HepG2 (cell line): ENCODE data around the gene CCDC150.

Experiments
- HDAC1 ChIP-seq: sonication (generic); formaldehyde crosslinking; IDR thresholded peaks from 2 replicates; pipeline ENCODE4 v1.5.1; 2020; ENCODE audit warnings: mild to moderate bottlenecking, missing genetic modification reagents
- KDM1A ChIP-seq: IDR thresholded peaks from 2 replicates; pipeline ENCODE4 v1.6.1; 2016; ENCODE audit warnings: missing compliant biosample characterization
- ZNF775 ChIP-seq: sonication (generic); formaldehyde crosslinking; IDR thresholded peaks from 2 replicates; pipeline ENCODE4 v1.4.0; 2020; ENCODE audit warnings: missing genetic modification reagents, mild to moderate bottlenecking, moderate library complexity, borderline replicate concordance

DNA sequence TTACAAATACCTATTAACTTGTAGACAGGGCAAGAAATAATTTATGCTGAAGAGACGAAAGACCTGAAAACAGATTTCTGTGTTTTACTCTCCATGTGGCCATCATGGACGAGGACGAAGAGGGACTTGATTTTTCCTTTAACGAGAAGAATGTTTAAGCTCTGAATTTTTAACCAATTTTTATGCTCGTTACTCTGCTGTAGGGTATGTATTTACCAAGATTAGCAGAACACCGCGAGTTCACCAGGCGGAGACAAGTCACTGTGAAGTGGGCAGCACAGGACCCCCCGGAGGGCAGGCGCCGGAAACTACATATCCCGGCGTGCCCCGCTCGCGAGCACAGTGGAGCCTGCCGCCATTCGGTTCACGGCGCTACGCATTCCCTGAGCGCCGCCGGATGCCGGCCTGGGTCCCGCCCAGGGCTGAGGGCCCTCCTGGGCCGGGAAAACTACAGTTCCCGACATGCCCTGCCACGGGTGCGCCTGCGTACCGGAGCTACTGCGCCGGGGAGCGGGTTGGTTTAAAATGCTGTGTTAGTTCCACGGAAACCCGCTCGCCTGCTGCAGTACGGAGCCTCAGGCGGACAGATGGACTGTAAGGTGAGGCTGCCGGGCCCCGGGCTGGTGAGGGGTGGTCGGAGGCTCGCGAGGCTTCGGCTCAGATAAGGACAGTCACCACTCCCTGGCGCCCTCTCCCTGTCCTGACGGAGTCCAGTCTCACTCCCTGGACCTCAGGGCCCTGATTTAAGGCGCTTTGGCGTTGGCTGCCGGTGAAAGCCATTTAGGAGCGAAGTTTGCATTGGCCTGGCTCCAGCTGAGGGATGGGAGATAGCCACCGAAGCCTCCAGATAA lies at the start of gene CCDC150:
- TF ChIP-seq KDM1A: no peak
- TF ChIP-seq HDAC1 (CRISPR knock-in tag): peak; percentile 100
- no peak; the same call in 1 of the 2 replicates for TF ChIP-seq ZNF775 (CRISPR knock-in tag)
